GM19193 (cell line): ENCODE data around the gene CCDC50.

ENCODE experiments used
- POLR2A ChIP-seq: IDR thresholded peaks from 4 replicates; pipeline ENCODE4 v1.6.1; 2011; ENCODE audit not compliant: insufficient read depth, insufficient read length; ENCODE audit errors: extremely low read depth

The CCDC50 gene

GRCh38 chr3:191434024-191434423 lies 104.8 kb downstream of the CCDC50 start:
- no peak for TF ChIP-seq POLR2A

DNA sequence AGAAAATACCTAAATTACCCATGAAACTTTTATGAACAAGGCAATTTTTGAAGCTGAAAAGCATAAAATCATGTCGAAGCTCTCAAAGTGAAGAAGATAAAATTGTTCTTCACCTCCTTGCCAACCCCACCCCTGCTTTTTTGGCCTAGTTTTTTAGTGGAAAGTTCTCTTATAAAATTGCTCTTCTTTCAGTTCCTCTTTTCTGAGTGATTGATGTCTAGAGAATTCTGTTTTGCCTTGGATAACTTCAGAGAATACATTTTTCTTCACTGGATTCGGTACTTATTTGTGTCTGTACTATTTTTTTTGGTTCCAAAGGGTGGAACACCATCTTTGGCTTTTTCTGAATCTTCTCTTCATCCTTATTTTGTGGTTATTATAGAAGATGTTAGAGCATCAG lies 106.8 kb downstream of the CCDC50 start:
- TF ChIP-seq POLR2A, result no peak

DNA sequence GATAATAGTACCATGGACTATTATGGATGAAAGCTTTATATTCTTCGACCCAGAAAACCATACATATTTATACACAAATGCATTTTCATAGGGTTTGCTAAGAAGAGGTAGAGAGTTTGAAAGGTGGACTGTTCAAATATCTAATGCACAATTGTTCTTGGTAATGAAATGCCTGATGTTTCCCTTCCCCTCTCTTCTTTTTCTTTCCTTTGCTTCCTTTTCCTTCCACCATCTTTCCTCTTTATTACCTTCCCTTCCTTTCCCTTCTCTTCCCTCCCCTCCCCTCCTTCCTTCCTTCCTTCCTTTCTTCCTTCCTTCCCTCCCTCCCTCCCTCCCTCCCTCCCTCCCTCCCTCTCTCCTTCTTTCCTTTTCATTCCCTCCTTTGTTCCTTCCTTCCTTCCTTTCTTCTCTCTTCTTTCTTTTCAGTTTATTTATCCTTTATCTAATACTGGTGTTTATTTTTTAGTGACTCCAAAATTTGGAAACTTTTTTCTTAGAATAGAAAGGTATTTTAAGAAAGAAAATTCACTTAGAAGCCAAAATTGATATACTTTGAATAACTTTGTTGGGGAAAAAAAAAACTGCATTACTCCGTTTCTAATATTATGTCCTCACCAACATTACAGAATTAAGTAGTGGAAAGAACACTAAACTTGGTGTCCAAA lies 109.1 kb downstream of the CCDC50 start:
- TF ChIP-seq POLR2A, result no peak

DNA sequence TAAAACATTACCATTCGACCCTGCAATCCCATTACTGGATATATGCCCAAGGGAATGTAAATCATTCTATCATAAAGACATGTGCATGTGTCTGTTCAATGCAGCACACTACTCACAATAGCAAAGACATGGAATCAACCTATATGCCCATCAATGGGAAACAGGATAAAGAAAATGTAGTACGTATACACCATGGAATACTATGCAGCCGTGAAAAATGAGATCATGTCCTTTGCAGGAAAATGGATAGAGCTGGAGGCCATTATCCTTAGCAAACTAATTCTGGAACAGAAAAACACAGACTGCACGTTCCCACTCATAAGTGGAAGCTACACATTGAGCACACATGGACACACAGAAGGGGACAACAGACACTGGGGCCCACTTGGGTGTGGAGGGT lies 111.3 kb downstream of the CCDC50 start:
- TF ChIP-seq POLR2A, result no peak

- no peak for TF ChIP-seq POLR2A
These were observed 112.5 kb downstream of the CCDC50 start for GRCh38 chr3:191441687-191442086.

- TF ChIP-seq POLR2A, result no peak
These were observed 115.4 kb downstream of the CCDC50 start for GRCh38 chr3:191444569-191444968.
